Caki2 (cell line): ENCODE results near the gene DEFB124. TPM values are rescaled to one million over a fixed set of nuclear protein-coding genes. Genes with fewer than 3 reads are reported as not detected.
"Not testable (repeated sequence)": the region's sequence is repeated elsewhere in the genome, so short reads cannot be mapped to it uniquely, and the experiment has no call there.

Source experiments
- DNase-seq: peaks from one replicate; pipeline ENCODE4 v3.0.0-alpha.2; 2015; ENCODE audit warnings: low read depth
- in situ Hi-C: cut with HindIII; loops from 2 replicates; pipeline ENCODE4 v1.10.0; 2016; ENCODE audit warnings: low sequenced_read_pairs, low pct_unique_long_range_greater_than_20kb, mixed read lengths
- total RNA-seq: library from RNA; depleted of rRNA; stranded (reverse); fragments of >200 nt; shearing (Covaris generic); gene quantifications from 2 replicates; pipeline ENCODE4 v1.2.3, GENCODE V29; 2014; ENCODE audit warnings: low replicate concordance; rRNA removed

Gene DEFB124
- total RNA-seq = not detected in 2 replicates

GRCh38 chr20:31474758-31475427 is at the start of gene DEFB124, which contains the start of gene REM1:
Gene DEFB124 (minus strand): TSS chr20:31475127. CDS start chr20:31473013, 2,114 bp downstream.
Gene REM1 (plus strand): TSS chr20:31475288. CDS start chr20:31476446, 1,158 bp downstream.
- DNase-seq = no peak
- in situ Hi-C loops = no loop called here

GRCh38 chr20:31523361-31524283 is 48.7 kb upstream of the DEFB124 start:
- in situ Hi-C loops = no loop called here
- DNase-seq = no peak

- in situ Hi-C loops = no loop called here
- no peak for DNase-seq
Observed at GRCh38 chr20:31522731-31523130, 47.8 kb upstream of the DEFB124 start.

GRCh38 chr20:31521267-31521666 is 46.3 kb upstream of the DEFB124 start:
- DNase-seq = peak; percentile 45
- in situ Hi-C loops = not testable (repeated sequence)

GRCh38 chr20:31517373-31517772 is 42.4 kb upstream of the DEFB124 start:
- in situ Hi-C loops = no loop called here

GRCh38 chr20:31516651-31517050 is 41.7 kb upstream of the DEFB124 start:
- in situ Hi-C loops = no loop called here
- no peak for DNase-seq

More at GRCh38 chr20:31517373-31517772, 42.4 kb upstream of the DEFB124 start:
- DNase-seq = peak; percentile 83

GRCh38 chr20:31516166-31516565 is 41.2 kb upstream of the DEFB124 start:
- in situ Hi-C loops = no loop called here
- DNase-seq = no peak

- in situ Hi-C loops = no loop called here
- DNase-seq = no peak
Observed at GRCh38 chr20:31515775-31516107, 40.8 kb upstream of the DEFB124 start.

GRCh38 chr20:31515072-31515774 is 40.3 kb upstream of the DEFB124 start:
- in situ Hi-C loops = no loop called here
- no peak for DNase-seq

GRCh38 chr20:31514154-31515071 is 39.5 kb upstream of the DEFB124 start, which contains the start of gene HM13:
Gene HM13 (plus strand): TSS chr20:31514442. CDS start chr20:31514552, 110 bp downstream.
- peak; percentile 94 for DNase-seq
- in situ Hi-C loops = no loop called here

GRCh38 chr20:31508517-31509244 is 33.8 kb upstream of the DEFB124 start:
- in situ Hi-C loops = no loop called here
- no peak for DNase-seq

- DNase-seq = no peak
- in situ Hi-C loops = no loop called here
Observed at GRCh38 chr20:31505903-31506302, 31.0 kb upstream of the DEFB124 start.

- DNase-seq = peak; percentile 59
- in situ Hi-C loops = not testable (repeated sequence)
Observed at GRCh38 chr20:31502884-31503673, 28.2 kb upstream of the DEFB124 start.

GRCh38 chr20:31500527-31500926 is 25.6 kb upstream of the DEFB124 start:
- DNase-seq = no peak
- in situ Hi-C loops = no loop called here

- DNase-seq = no peak
- in situ Hi-C loops = no loop called here
Observed at GRCh38 chr20:31497838-31498540, 23.1 kb upstream of the DEFB124 start.
